Fibroblast of villous mesenchyme (primary cell): ENCODE results near the gene TBX4. TPM values are rescaled to one million over a fixed set of nuclear protein-coding genes. Genes with fewer than 3 reads are reported as not detected.

ENCODE experiments used
- DNase-seq: peaks from one replicate; pipeline ENCODE4 v3.0.0-alpha.2; 2010; ENCODE audit warnings: low read depth
- H3K4me3 ChIP-seq: 2 replicates; pipeline ENCODE4 v1.5.1; 2011; ENCODE audit warnings: low read depth, mild to moderate bottlenecking, low read length
- total RNA-seq: library from RNA; depleted of rRNA; stranded (reverse); fragments of >200 nt; gene quantifications from 2 replicates; pipeline ENCODE4 v1.2.3, GENCODE V29; 2012
- TF ChIP-seq, protein P1 (sequence below): IDR thresholded peaks from 2 replicates; pipeline ENCODE4 v1.5.1; 2012; ENCODE audit warnings: low read depth, mild to moderate bottlenecking, low read length; ENCODE audit not compliant: insufficient read depth

TBX4 gene
- total RNA-seq, 1 donor: not detected

DNA sequence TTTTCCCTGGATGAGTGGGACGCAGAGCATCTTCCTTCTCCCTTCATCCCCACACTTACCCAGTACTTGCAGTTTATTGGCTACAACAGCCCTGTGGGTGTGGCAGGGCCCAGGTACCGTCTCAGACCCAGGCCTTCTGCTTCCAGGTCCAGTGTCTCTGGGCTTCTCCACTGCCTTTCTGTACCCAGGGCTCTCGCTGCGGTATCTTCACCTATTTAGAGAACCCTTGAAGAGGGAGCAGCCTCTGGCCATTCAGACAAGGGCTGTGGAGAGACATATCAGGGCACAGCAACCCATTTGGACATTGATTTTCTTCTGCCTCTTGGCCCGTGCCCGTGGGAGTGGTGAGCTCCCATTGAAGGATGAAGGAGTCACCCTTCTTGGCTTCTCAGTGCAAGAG lies 17.3 kb downstream of the TBX4 start:
- TF ChIP-seq, protein P1, sequence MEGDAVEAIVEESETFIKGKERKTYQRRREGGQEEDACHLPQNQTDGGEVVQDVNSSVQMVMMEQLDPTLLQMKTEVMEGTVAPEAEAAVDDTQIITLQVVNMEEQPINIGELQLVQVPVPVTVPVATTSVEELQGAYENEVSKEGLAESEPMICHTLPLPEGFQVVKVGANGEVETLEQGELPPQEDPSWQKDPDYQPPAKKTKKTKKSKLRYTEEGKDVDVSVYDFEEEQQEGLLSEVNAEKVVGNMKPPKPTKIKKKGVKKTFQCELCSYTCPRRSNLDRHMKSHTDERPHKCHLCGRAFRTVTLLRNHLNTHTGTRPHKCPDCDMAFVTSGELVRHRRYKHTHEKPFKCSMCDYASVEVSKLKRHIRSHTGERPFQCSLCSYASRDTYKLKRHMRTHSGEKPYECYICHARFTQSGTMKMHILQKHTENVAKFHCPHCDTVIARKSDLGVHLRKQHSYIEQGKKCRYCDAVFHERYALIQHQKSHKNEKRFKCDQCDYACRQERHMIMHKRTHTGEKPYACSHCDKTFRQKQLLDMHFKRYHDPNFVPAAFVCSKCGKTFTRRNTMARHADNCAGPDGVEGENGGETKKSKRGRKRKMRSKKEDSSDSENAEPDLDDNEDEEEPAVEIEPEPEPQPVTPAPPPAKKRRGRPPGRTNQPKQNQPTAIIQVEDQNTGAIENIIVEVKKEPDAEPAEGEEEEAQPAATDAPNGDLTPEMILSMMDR: no peak
- DNase-seq: no peak

DNA sequence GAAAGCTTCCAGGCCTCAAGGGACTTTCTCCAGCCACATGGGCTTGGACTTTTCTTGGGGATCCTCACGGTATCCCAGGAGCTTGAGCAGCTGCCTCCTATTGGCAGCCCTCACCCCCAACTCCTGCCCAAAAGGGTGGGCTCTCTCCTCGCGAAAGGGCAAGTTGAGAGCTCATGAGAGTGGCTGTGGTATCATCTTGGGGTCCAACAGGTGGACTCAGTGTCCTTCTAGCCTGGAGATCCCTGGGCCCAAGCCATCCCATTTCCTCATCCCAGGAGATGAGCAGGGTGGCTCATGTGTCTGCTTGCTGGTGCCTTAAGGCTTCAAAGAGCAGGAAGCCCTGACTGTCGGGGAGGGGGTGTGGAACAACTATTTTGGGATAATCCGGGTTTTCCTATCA lies 17.7 kb downstream of the TBX4 start:
- TF ChIP-seq, protein P1: no peak
- DNase-seq: no peak
- H3K4me3 ChIP-seq: no peak overlapping the region

More for the DNA sequence above, 17.3 kb downstream of the TBX4 start:
- no peak overlapping the region for H3K4me3 ChIP-seq

DNA sequence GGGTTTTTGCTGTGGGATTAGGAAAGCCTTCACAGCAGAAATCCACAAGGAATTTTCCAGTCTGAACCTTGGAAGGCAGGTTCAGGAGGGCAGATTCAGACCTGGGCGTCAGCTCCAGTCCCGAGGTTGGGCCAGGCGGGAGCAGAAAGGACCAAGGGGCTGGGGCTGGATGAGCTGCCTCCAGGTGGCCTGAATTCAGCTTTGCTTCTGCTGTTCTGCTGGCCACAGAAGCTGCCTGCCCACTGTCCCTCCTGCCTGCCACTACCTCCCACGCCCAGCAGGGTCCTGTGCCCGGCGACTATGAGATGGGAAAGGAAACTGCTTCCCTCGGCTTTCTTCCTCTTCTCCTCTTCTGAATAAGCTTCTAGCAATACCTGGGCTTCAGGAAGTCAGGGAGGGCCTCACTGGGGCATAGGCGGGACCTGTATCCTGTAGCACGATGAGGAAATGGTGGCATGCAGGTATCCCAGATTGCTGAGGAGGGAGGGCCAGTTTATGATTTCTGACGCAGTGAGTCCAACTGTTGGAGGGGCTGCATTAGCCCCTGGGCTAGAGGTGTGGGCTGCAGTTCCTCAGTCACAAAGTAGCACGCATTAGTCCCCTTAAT lies 18.4 kb downstream of the TBX4 start:
- TF ChIP-seq, protein P1: no peak
- no peak overlapping the region for H3K4me3 ChIP-seq
- no peak for DNase-seq

DNA sequence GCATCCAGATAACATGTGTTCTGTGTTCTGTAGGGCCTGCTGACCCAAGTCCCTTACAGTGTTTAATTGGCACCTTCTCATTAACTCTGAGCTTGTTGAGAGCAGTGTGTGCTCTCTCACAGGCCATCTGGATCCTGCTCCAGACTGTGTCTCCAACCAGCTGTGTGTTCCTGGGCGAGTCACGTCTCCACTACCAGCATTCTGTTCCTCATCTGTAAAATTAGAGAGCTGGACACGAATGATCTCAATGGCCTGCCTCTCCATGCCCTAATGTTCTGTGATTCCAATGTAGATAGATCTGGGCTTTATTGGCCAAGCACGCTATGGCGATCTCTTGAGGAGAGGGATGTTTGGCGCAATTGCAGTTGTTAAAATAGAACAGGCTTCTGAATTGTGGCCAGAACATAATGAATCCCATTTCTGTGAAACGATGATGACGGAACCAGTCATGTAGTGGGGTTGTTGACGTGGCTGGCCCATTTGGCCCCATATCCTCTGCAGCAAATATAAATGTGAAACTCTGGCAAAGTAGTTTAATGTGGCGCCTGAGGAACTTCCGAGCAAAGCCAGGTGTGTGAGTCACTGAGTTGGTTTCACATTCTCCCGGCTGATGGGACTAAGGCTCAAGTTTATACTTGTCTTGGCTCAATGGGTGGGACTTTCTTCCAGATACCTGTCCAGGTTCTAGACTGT lies 22.2 kb downstream of the TBX4 start:
- H3K4me3 ChIP-seq: no peak overlapping the region
- TF ChIP-seq, protein P1: no peak
- DNase-seq: peak; percentile 56

DNA sequence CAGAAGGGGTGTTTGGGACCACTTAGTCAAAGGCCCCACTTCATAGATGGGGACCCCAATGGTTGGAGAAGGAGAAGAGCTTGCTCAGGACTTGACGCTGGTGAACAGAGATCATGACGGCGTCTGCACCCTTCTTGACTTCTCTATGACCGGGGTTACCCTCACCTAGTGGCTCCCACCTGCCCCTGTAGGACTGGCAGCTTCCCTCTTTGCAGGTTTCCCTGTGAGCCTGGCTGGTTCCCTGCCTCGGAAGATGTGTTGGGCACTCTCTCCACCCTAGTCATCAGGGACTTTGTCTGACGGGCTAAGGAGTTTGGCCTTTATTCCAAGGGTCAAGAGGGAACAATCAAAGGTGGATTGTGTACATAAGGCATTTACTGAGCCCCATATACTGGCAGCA lies 22.7 kb downstream of the TBX4 start:
- no peak for DNase-seq
- no peak overlapping the region for H3K4me3 ChIP-seq
- TF ChIP-seq, protein P1: no peak

DNA sequence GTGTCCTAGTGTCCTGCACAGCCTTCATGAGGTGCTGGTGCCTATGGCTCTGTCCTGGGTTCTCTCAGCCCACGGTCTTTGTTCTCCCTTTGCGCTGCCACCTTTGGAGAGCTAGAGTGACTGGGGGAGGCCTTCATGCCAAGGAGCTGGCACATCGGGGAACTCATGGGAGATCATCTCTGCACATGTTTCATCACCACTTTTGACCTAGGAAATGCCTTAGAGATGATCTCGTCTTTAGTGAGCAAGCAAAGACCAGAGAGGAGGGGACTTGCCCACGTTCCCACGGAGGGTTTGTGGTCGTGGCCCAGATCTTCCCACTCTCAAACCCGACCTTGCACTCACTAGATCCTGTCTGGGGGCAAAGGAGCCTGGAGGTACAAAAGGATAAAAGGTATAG lies 23.5 kb downstream of the TBX4 start:
- TF ChIP-seq, protein P1: no peak
- no peak overlapping the region for H3K4me3 ChIP-seq
- DNase-seq: peak; percentile 51
